Kidney epithelial cell (primary cell): ENCODE measurements around the gene PTPN1. TPM values are rescaled to one million over a fixed set of nuclear protein-coding genes. Genes with fewer than 3 reads are reported as not detected.

Experiments used
- DNase-seq: peaks from one replicate; pipeline ENCODE4 v3.0.0-alpha.2; 2010; ENCODE audit warnings: low read depth
- H3K27me3 ChIP-seq: 2 replicates; pipeline ENCODE4 v1.6.0; 2011; ENCODE audit warnings: low read length; ENCODE audit not compliant: control insufficient read depth, insufficient read depth
- H3K36me3 ChIP-seq: 2 replicates; pipeline ENCODE4 v1.5.1; 2011; ENCODE audit warnings: low read length; ENCODE audit not compliant: control insufficient read depth, insufficient read depth
- H3K4me3 ChIP-seq: 2 replicates; pipeline ENCODE4 v1.5.1; 2011; ENCODE audit warnings: low read depth, mild to moderate bottlenecking, control low read depth, low read length
- total RNA-seq: library from RNA; depleted of rRNA; stranded (reverse); fragments of >200 nt; gene quantifications from 2 replicates; pipeline ENCODE4 v1.2.3, GENCODE V29; 2015
- TF ChIP-seq, protein P1 (sequence below): IDR thresholded peaks from 2 replicates; pipeline ENCODE4 v1.5.1; 2011; ENCODE audit warnings: mild to moderate bottlenecking, moderate library complexity, low read length, control low read depth, inconsistent platforms; ENCODE audit not compliant: insufficient read depth, poor library complexity, severe bottlenecking

PTPN1 gene
- total RNA-seq, 1 donor from 2014 or later = 36.9 TPM

DNA sequence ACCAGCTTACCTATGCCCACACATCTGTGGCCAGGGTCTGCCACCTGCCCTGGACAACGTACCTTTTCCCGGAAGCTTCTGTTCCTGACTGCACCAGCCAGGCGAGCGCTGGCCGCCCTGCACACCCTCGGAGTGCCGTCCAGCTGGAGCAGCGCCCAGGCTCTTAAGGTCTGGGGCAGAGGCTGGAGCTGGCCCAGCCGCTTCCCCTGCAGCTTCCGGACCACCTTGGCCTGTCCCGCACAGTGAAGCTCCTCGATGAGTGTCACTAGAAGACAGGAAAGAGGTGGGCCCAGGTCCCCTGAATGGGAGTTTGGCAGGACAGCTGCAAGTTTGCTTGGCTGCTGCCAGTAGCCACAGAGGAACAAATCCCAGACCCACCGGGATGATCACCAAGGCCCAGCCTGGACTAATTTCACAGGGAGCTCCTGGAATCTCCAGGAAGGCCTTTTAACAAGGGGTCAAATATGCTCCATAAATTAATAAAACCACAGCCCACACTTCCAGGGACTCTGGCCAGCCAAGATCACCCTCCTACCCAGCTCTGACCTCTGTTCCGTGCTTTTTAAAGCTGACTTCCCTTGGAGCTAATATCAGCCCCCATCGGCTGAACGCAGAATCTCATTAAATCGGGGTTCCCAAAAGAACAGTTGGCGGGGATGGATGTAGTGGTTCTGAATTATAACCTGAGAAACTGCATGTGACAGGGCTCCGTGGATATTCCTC lies 82.3 kb downstream of the PTPN1 start:
- H3K4me3 ChIP-seq = no peak overlapping the region
- TF ChIP-seq, protein P1, sequence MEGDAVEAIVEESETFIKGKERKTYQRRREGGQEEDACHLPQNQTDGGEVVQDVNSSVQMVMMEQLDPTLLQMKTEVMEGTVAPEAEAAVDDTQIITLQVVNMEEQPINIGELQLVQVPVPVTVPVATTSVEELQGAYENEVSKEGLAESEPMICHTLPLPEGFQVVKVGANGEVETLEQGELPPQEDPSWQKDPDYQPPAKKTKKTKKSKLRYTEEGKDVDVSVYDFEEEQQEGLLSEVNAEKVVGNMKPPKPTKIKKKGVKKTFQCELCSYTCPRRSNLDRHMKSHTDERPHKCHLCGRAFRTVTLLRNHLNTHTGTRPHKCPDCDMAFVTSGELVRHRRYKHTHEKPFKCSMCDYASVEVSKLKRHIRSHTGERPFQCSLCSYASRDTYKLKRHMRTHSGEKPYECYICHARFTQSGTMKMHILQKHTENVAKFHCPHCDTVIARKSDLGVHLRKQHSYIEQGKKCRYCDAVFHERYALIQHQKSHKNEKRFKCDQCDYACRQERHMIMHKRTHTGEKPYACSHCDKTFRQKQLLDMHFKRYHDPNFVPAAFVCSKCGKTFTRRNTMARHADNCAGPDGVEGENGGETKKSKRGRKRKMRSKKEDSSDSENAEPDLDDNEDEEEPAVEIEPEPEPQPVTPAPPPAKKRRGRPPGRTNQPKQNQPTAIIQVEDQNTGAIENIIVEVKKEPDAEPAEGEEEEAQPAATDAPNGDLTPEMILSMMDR = no peak
- no peaks in the 10 kb centered on the region for H3K27me3 ChIP-seq
- H3K36me3 ChIP-seq = peaks cover 1% of the 10 kb centered on the region
- no peak for DNase-seq

DNA sequence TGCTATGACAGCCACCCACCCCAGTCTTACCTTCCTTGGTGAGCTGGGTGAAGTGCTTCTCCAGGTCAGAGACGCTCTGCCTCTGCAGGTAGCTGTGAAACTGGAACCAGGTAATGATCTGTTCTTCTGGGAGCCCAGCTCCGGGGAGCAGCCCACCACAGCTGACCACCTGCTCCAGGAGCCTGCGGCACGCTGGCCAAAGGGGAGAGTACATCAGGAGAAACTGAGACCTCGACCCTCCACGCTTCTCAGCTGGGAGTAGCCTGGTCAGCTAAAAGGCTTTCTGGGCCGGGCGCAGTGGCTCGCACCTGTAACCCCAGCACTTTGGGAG lies 82.8 kb downstream of the PTPN1 start:
- no peak for DNase-seq
- TF ChIP-seq, protein P1 = no peak
- peaks cover 1% of the 10 kb centered on the region for H3K36me3 ChIP-seq
- no peak overlapping the region for H3K4me3 ChIP-seq
- H3K27me3 ChIP-seq = no peaks in the 10 kb centered on the region

DNA sequence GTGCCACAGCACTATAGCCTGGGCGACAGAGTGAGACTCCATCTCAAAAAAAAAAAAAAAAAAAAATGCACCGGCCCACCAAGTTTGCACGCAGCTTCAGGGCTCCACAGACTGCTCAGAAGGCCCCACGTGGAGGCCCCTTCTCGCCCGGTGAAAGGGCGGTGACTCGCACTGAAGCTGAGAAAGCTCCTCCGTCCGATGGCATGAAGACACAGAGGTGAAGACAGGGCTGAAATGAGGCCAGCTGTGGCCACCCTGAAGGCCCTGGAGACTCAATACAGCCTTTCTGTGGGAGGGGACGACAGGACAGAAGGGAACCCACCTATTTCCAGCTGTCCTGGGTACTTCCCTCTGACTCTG lies 84.0 kb downstream of the PTPN1 start:
- Histone ChIP-seq H3K36me3 (no peaks in the 10 kb centered on the region), H3K27me3 (no peaks in the 10 kb centered on the region), H3K4me3 (no peak overlapping the region)
- DNase-seq = no peak
- TF ChIP-seq, protein P1 = no peak

DNA sequence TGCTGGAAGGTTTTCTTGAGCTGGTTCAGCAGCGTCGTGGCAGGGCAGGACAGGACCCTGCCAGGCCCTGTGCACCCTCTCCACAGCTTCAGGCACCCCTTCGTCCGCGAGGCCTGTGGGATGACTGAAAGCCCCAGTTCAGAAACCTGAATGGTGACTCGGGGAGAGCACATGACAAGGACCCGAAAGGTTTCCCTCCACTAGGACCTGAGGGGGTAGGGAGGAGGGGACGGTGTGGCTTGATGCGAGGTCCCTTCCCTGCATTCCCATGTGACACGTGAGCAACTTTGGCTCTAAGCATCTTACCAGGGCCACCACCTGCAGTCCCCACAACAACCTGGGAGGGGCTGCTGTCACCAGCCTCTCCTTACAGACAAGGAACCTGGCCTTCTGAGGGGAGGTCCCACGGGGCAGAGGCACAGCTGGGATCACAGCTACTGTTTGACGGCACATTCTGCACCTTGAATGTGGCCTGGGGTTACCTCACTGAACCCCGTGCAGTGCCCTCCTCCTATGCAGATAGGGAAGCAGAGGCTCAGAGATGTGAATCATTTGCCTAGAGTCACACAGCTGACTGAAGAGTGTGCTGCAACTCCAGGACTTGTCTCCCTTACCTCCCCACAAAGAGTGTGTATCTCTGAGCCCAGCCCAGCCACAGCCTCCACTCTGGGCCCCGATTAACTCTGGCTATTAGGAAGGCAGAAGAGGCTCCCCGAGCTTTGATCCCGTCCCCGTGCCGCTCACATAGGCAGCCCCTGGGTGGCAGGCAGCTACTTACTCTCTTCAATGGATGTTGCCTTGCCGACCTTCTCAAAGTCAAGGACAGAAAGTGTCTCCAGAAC lies 84.6 kb downstream of the PTPN1 start:
- Histone ChIP-seq H3K27me3 (no peaks in the 10 kb centered on the region), H3K4me3 (no peak overlapping the region), H3K36me3 (no peaks in the 10 kb centered on the region)
- no peak for DNase-seq
- TF ChIP-seq, protein P1 = no peak

DNA sequence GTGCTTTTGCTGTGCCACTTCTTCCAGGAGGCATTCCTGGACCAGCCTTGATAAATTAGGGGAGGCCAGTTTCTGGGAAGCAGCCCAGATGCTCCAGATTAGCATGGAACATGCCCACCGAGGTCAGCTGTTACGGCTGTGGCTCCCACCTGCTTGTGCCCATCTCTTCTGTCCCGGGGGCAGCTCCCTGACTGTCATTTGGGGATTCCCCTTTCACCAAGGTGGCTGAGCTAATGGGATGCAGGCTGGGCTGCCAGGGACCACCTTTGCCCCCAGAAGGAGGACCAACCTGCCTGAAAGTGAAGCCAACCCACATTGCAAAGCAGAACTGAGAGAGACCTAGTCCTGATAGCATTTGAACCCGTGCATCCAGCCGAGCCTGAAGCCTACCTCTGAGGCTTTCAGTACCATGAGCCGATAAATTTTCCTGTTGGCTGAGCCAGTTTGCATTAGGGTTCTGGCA lies 85.3 kb downstream of the PTPN1 start:
- no peaks in the 10 kb centered on the region for H3K27me3 ChIP-seq
- DNase-seq = no peak
- TF ChIP-seq, protein P1 = no peak
- H3K36me3 ChIP-seq = no peaks in the 10 kb centered on the region
- H3K4me3 ChIP-seq = no peak overlapping the region
